GM21737 (cell line): ENCODE measurements around the gene KCNAB2.

Source experiments
- ATAC-seq: cut with Tn5 transposase; IDR thresholded peaks from one replicate; pipeline ENCODE4 v1.9.1; 2021; ENCODE audit warnings: mild to moderate bottlenecking, moderate library complexity; ENCODE audit not compliant: unreplicated experiment

Gene KCNAB2

DNA sequence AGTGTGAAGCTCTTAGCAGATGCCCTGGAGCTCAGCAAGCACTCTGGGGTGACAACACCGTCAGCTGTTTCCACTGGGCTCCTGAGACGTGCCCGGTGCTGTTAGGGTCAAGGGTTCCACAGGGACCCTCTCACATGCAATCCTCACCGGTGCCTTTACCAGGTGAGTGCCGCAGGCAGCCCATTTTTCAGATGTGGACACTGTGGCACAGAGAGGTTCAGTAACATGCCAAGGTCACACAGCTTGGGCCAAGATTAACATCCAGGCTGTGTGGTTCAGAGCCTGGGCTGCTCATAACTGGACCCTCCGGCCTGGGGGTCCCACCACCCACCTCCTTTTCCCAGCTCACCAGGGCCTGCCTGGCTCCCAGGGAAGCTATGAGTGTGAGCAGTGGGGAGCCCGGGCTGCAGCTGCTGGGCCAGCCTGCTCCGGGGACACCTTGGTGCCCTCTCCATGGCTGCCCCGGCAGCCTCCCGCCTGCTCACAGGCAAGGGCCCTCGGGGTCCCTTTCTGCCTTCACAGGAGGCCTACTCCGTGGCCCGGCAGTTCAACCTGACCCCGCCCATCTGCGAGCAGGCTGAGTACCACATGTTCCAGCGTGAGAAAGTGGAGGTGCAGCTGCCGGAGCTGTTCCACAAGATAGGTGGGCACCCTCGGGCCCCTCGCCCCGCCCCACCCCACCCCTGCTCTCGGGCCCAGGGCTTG is 49.3 kb downstream of the KCNAB2 start:
- no peak for ATAC-seq

DNA sequence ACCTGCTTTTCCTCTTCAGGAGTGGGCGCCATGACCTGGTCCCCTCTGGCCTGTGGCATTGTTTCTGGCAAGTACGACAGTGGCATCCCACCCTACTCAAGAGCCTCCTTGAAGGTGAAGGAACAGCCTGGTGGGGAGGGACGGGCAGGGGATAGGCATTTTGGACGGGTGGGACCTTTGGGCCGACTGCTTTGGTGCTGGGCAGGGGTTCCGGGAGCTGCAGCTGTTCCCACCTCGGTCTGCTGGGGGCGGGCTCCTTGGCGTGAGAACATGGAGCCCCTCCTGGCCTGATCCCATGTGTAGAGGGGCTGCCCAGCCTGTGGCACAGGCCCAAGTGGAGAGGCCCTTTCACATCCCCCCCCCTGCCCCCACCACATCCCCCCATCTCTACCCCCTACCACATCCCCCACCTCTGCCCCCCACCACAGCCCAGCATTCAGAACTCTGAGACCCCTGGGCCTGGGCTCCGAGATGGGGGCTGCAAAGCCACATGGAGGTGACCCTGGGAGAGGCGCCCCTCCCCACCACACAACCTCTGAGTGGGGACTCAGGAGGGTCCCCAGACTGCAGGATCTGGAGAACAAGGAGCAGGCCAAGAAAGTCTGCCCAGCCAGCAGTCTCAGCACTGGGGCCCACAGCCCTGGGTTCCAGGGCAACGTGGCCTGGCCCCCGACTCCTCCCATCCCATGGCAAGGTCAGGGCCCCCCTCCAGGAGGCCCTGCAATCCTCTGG is 50.0 kb downstream of the KCNAB2 start:
- no peak for ATAC-seq

DNA sequence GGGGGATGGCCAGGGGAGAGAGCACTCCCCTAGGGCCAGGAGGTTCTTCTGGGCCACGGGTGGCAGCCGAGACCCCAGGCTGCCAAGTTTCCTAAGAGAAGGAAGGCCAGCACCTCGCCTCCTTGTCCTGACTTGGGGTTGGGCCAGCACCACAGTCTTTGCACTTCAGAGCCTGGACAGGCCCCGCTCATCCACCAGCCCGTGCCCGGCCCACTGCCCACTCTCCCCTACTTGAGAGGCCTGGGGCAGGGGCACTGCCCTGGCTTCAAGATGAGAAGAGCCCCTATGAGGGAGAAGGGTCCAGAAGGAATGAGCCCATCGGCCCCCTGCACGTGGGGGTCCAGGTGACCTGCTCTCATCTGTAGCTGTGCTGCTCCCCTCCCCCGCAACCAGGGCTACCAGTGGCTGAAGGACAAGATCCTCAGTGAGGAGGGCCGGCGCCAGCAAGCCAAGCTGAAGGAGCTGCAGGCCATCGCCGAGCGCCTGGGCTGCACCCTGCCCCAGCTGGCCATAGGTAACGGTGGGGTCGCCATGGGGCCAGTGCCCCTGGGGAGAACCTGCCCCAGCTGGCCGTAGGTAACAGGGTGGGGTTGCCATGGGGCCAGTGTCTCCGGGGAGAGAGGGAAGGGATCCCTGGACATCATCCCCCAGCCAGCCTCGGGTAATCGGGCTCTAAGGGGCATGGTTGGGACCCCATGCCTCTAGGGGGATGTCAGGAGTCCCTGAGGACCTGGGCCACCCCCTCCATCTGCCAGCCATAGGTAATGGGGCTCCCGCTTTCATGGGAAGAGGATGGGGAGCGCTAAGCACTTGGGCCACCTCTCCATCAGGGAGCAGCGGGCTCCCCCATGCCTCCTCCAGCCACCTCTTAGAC is 50.8 kb downstream of the KCNAB2 start:
- no peak for ATAC-seq

DNA sequence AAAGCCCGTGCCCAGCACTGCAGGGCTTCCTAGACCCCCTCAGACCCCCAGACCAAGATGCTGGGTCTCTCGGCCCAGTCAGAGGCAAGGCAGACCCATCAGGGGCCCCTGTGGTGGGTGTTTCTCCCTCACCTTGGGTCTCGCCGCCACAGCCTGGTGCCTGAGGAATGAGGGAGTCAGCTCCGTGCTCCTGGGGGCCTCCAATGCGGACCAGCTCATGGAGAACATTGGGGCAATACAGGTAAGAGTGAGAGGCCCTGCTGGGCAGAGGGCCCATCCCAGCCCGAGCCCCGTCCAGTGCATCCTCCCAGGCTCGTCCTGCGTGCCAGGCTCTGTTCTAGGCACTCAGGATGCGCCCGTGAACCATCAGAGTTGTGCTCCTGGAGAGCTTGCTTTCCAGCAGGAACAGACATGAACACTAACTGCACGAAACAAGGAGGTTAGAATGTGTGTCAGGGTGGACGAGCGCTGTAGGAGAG is 51.5 kb downstream of the KCNAB2 start:
- ATAC-seq, result no peak

DNA sequence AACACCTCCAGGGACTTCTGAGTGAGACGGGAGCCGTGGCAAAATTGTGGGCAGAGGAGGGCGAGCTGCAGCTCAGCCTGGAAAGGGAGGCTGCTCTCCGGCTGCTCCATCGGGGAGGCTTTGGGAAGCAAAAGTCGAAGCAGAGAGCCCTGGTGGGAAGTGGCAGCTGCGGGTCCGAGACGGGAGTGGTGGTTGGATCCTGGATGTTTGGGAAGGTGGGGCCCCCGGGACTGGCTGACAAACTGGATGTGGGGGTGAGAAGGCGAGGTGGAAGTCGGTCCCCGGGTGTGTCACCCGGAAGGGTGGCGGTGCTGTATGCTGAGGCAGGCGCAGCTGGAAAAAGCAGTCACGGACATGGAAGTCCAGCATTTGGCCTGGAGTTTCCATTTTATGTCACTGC is 52.1 kb downstream of the KCNAB2 start:
- no peak for ATAC-seq

DNA sequence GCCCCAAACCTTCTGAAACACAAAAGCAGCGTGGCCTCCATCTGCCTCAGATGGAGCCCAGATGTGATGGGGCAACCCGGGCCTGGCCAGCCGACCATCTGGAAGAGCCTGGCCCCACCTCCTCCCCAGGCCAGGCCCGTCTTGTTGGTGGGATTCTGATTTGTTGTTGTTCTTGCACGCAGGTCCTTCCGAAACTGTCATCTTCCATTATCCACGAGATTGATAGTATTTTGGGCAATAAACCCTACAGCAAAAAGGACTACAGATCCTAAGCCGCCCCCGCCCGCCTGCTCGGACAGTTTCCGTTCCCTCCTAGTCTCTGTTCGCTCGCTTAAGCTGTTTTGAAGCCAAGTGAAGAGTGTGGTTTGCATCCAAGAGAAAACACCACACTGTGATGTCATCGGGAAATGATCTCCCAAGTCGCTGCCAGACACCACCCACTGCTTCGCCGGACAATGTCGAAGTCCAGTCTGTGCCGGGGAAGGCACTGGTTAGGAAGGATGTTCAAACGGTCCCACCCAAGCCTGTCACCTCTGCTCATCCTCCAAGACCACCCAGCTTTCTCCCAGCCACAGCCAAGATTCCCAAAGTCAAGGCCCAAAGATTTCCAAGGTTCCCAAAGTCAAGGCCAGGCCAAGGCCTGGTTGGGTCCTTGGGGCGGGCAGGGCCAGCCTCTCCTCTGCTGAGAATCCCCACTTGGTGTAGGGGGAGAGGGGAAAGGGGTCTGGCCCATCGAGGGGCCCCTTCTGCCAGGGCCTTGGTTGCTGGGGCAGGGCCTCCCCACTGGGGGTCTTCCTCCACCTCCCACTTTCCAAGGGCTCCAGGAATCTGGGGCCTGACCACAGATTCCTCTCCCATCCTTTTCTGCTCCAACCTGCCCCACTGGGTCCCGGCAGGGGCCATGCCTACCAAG is 52.9 kb downstream of the KCNAB2 start:
- no peak for ATAC-seq

DNA sequence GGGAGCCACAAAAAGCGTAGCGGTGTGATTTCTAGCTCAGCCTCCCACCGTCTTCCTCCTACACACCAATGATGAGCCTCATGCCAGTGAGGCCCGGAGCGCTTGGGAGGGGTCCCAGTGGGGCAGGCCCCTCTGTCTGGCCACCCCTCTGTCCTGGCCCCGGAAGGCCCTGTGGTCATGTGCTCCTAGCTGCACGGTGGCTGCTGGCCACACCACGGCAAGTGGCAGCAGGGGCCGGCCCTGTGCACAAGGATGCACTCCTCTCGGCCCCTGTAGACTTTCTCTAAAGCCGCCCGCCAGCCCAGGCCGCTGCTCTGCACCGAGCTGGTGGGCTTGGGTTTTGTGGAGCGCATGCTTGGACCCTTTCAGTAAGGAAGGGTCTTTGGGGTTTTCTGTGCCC is 53.6 kb downstream of the KCNAB2 start:
- ATAC-seq, result no peak

- ATAC-seq, result no peak
These were observed 54.4 kb downstream of the KCNAB2 start for GRCh38 chr1:6099787-6100765.

- no peak for ATAC-seq
These were observed 55.4 kb downstream of the KCNAB2 start for GRCh38 chr1:6100861-6101783.

DNA sequence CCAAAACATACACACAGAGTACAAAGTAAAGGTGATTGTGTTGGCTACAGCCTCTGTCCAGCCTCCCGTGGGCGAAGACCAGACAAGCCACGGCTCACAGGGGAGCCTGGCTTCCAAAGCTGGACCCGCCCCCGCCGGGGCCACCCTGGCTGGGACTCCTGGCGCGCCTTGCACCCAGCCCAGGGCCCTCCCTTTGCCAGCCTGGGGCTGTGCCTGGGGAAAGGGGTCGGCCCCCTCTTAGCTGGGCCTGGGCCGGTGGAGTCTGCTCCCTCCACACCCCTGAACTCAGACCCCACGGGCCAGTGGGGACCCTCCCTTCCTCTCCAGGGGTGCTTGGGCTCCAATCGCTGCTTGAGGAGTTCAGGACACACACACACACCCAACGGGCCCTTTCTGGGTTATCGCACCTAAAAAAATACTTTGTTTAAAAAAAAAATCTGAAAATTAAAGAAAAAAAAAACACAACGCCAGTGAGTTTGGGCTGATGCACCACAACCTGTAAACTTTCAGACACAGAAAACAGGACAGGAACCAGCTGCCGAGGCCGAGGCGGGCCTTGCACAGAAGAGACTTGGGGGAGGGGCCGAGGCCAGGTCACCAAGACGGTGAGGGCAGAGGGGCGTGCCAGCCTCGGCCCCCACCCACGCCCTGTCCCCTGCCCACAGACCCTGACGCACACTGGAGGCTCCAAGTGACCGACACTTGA is 56.3 kb downstream of the KCNAB2 start:
- ATAC-seq, result no peak

DNA sequence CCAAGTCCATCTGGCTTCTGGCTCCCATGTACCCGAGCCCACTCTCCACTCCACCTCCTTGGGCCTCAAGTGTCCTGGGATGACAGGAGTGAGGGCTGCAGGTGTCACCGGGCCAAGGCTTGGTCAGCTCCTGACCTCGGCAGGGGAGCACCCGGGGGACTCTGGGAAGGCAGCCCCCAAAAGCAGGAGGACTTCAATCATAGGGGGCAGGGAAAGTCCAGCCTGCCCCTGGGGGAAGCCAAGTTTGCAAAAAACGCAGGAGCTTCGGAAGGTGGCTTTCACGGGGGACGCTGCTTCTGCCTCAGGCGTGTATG is 56.8 kb downstream of the KCNAB2 start:
- no peak for ATAC-seq

- ATAC-seq, result no peak
These were observed 57.6 kb downstream of the KCNAB2 start for GRCh38 chr1:6103111-6103853.

DNA sequence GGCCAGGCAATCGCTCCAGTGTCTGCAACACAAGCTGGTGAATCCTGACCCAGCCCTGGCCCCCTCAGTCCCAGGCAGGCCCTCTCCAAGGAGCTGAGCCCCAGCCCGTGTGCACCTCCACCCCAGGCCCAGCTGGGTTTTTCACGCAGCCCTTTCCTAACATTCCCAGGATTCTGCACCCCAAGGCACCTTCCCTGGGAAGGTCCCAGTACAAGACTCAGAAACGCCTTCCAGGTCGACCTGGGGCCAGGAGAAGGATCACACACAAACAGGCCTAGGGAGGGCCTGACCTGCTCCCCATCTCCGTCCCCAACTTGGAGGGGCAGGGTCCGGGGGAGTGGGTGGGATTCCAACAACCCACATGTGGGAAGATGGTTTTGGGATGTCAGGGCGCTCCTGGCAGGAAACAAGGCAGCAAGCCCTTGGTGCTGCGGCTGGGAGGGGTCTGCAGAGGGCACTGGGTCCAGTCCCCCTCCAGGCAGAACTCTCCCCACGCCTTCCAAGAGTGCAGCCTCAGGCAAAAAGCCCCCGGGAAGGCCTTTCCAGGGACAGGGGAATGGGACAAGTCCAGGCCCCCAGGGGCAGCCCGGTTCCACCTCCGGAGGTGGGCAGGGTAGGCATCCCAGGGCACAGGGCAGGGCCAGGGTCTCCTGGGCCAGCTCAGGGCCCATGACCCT is 58.3 kb downstream of the KCNAB2 start:
- no peak for ATAC-seq

DNA sequence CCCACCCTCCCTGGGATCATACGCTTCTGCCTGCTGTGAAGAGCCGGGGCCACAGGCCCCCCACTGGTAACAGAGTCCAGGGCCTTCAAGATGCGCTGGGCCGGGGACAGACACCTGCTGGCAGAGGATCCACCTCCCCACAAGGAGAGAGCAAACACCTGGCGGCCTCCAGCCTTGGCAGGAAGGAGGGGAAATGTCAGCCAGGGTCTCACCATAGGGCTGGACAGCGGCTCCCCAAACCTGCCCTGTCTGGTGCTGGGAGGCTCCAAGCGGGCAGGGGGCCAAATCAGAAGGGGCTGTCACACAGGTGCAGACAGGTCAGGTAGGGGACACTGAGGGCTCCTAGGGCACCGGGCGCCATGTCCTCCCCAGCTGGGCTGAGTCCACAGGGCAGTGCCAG is 58.9 kb downstream of the KCNAB2 start:
- no peak for ATAC-seq

DNA sequence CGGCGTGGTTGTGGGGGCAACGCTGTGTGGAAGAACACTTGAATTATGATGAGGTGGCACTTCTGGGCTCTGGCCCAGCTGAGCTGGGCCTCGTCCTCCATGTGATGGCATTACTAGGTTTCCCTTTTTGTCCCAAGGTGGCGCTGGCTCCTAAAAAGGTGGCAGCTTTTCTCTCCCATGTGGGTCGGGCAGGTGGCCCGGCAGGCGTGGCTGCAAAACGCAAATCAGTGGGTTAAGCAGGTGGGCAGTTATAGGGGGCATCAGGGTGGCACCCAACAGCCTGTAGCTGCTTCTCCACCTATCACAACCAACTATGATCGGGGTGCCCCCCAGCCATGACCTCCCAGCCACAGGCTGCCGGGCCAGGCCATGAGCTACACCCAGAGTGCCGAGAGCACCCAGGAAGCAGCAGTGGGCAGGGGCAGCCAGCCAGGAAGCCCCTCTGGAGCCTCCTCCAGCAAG is 59.6 kb downstream of the KCNAB2 start:
- no peak for ATAC-seq

GRCh38 chr1:6105763-6106162 is 60.1 kb downstream of the KCNAB2 start:
- ATAC-seq, result no peak
